HEK293 (cell line): Measurements from ENCODE around the gene PKMYT1.

Experiments
- CTCF ChIA-PET: fragments of 350-600 bp; formaldehyde crosslinking; extraction: SDS; loops from one replicate; lab custom pipeline; 2021; ENCODE audit warnings: antibody characterized with exemption; lab: Yijun Ruan, JAX
- POLR2A ChIA-PET: fragments of 300-600 bp; formaldehyde crosslinking; extraction: SDS; loops from one replicate; lab custom pipeline; 2020; ENCODE audit warnings: antibody characterized with exemption, inconsistent platforms; lab: Yijun Ruan, JAX
- H3K27ac ChIP-seq: fragments of 200-500 bp; sonication (Bioruptor generic); 2 replicates; pipeline ENCODE4 v1.5.1; 2014; ENCODE audit warnings: low read depth, low read length, control low read depth, inconsistent platforms; ENCODE audit errors: extremely low read depth
- H3K36me3 ChIP-seq, 2 experiments: fragments of 200-500 bp in 1 of 2; sonication (Bioruptor generic) in 1 of 2; 1 replicate in 1 of 2; 2 replicates in 1 of 2; pipeline ENCODE4 v1.5.1; 2014 to 2017; ENCODE audit warnings: inconsistent platforms in 2 of 2, low read length in 2 of 2; ENCODE audit not compliant: control insufficient read depth in 2 of 2, insufficient read depth in 1 of 2
- H3K4me1 ChIP-seq: fragments of 200-500 bp; sonication (Bioruptor generic); 2 replicates; pipeline ENCODE4 v1.5.1; 2014; ENCODE audit warnings: mild to moderate bottlenecking, low read length, inconsistent platforms; ENCODE audit not compliant: control insufficient read depth, insufficient read depth
- H3K4me3 ChIP-seq: 2 replicates; pipeline ENCODE4 v1.5.1; 2011; ENCODE audit warnings: low read depth, mild to moderate bottlenecking, control low read depth, low read length, moderate library complexity
- H3K9me3 ChIP-seq: fragments of 200-500 bp; sonication (Bioruptor generic); 2 replicates; pipeline ENCODE4 v1.5.1; 2014; ENCODE audit warnings: low read depth, low read length, inconsistent platforms; ENCODE audit not compliant: control insufficient read depth, insufficient read depth
- ATF2 ChIP-seq: fragments of 450-650 bp; formaldehyde crosslinking; IDR thresholded peaks from 2 replicates; pipeline ENCODE4 v1.5.1; 2016; ENCODE audit warnings: missing biosample characterization, missing genetic modification characterization, low read depth
- TRIM28 ChIP-seq: IDR thresholded peaks from 2 replicates; pipeline ENCODE4 v1.6.1; 2011; ENCODE audit warnings: low read length, control low read depth, borderline replicate concordance
- TSHZ1 ChIP-seq: fragments of 450-650 bp; formaldehyde crosslinking; IDR thresholded peaks from 2 replicates; pipeline ENCODE4 v1.5.1; 2016; ENCODE audit warnings: missing biosample characterization, missing genetic modification characterization, borderline replicate concordance
- YY2 ChIP-seq: fragments of 450-650 bp; formaldehyde crosslinking; IDR thresholded peaks from 2 replicates; pipeline ENCODE4 v1.5.1; 2016; ENCODE audit warnings: missing biosample characterization, missing genetic modification characterization
- ZBTB6 ChIP-seq: fragments of 450-650 bp; formaldehyde crosslinking; IDR thresholded peaks from 2 replicates; pipeline ENCODE4 v1.5.1; 2017; ENCODE audit warnings: missing biosample characterization, missing genetic modification characterization
- ZNF121 ChIP-seq: fragments of 450-650 bp; formaldehyde crosslinking; IDR thresholded peaks from 2 replicates; pipeline ENCODE4 v1.5.1; 2016; ENCODE audit warnings: missing biosample characterization, missing genetic modification characterization
- ZNF600 ChIP-seq: fragments of 450-650 bp; formaldehyde crosslinking; IDR thresholded peaks from 2 replicates; pipeline ENCODE4 v1.5.1; 2016; ENCODE audit warnings: missing biosample characterization, missing genetic modification characterization
- ZNF660 ChIP-seq: fragments of 450-650 bp; IDR thresholded peaks from 2 replicates; pipeline ENCODE4 v1.5.1; 2018; ENCODE audit warnings: missing biosample characterization, mild to moderate bottlenecking, missing genetic modification characterization
- ZNF692 ChIP-seq: fragments of 450-650 bp; formaldehyde crosslinking; IDR thresholded peaks from 2 replicates; pipeline ENCODE4 v1.5.1; 2016; ENCODE audit warnings: missing biosample characterization, missing genetic modification characterization
- ZNF704 ChIP-seq: fragments of 450-650 bp; formaldehyde crosslinking; IDR thresholded peaks from 2 replicates; pipeline ENCODE4 v1.5.1; 2016; ENCODE audit warnings: missing biosample characterization, missing genetic modification characterization

PKMYT1 gene

GRCh38 chr16:3015865-3016521 is 35.7 kb upstream of the PKMYT1 start:
- TF ChIP-seq ZBTB6 (tag by site-specific recombination), result no peak
- no peak for TF ChIP-seq ZNF121 (tag by site-specific recombination)
- no peak for TF ChIP-seq YY2 (tag by site-specific recombination)
- TF ChIP-seq ZNF600 (tag by site-specific recombination), result peak; percentile 70
- H3K36me3 ChIP-seq, result no peaks in the 10 kb centered on the region
- H3K9me3 ChIP-seq, result no peaks in the 10 kb centered on the region
- H3K27ac ChIP-seq, result no peak overlapping the region
- H3K4me1 ChIP-seq, result peaks cover 2% of the 10 kb centered on the region; the same call in 1 of the 2 replicates
- POLR2A ChIA-PET, result no interaction called here
- H3K4me3 ChIP-seq, result no peak overlapping the region
- CTCF ChIA-PET, result no interaction called here

- POLR2A ChIA-PET, result no interaction called here
- Histone ChIP-seq H3K4me3 (no peak overlapping the region), H3K27ac (no peak overlapping the region), H3K4me1 (no peaks in the 10 kb centered on the region; the same call in 1 of the 2 replicates), H3K9me3 (no peaks in the 10 kb centered on the region)
- CTCF ChIA-PET, result interaction anchor here (0.6 kb wide), 2 partner anchors 58 to 69 kb away, joined by 3 read pairs; no protein-coding TSS in a partner anchor
- TF ChIP-seq ZNF704 (tag by site-specific recombination) (no peak), ZNF692 (tag by site-specific recombination) (no peak), ZBTB6 (tag by site-specific recombination) (peak; percentile 90; the same call in 1 of the 2 replicates)
- TF ChIP-seq, all 188 proteins: peak for 1
- H3K36me3 ChIP-seq, result no peaks in the 10 kb centered on the region
These were observed 34.7 kb upstream of the PKMYT1 start for GRCh38 chr16:3014971-3015370.

GRCh38 chr16:3013998-3014690 is 33.9 kb upstream of the PKMYT1 start:
- TF ChIP-seq ZNF660 (tag by site-specific recombination) (no peak), TSHZ1 (tag by site-specific recombination) (no peak), TRIM28 (no peak), ATF2 (tag by site-specific recombination) (no peak)
- no peak overlapping the region for H3K27ac ChIP-seq
- H3K4me1 ChIP-seq, result no peaks in the 10 kb centered on the region; the same call in 1 of the 2 replicates
- H3K9me3 ChIP-seq, result no peaks in the 10 kb centered on the region
- ChIA-PET CTCF (interaction anchor here (0.7 kb wide), 1 partner anchor 14 kb away, joined by 3 read pairs; no protein-coding TSS in a partner anchor), POLR2A (interaction anchor here (0.6 kb wide), 1 partner anchor 21 kb away, joined by 9 read pairs; no protein-coding TSS in a partner anchor)
- H3K4me3 ChIP-seq, result no peak overlapping the region
- H3K36me3 ChIP-seq, result no peaks in the 10 kb centered on the region
